ENCODE measurements around the gene DHX29. TPM values are rescaled to one million over a fixed set of nuclear protein-coding genes. Genes with fewer than 3 reads are reported as not detected.
A peak's percentile ranks its signal among the peaks of the same experiment; 100 is the strongest.

The DHX29 gene
- total RNA-seq, 4 donors from 2014 or later, result 22.9 to 28.5 (median 27.5) TPM

DNA sequence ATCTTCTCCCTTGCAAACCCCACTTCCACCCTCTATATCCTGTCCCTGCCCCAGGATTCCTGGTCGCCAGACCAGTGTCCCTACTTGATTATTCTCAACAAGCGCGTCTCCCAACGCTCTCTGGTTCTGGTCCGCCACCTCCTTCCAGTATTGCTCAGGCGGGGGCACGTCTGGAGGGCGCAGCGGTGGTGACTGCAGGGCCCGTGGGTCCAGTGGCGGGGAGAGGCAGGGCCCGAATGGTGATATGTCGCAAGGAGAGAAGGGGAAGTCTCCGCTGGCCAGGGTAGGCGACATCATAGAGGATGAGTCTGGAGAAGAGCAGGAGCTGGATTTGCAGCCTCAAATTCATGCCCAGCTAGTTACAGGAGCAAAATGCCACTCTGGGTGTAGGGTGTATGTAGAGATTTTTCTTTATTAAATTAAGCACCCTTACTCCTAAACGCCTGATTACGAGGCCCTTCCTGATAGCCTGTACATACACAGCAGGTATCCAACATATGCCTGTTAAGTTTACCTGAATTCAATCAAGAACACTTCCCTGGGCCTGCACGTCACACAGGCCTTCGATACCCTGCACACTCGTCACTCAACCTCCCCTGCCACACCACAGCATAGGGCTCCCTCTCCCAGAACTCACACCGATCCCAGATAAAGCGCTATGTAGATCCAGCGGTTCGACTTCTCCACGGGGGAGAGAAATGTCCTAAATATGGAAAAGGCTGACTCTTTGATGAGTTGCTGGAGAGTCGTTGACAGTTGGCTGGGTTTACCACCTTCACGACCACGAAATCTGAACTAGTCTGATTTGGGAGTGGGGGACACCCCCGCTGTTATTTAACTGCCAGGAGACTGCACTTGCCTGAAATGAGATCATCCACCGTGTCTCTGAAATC, 85.2 kb downstream of the DHX29 start:
- no peaks in the 10 kb centered on the region for H3K36me3 ChIP-seq
- no peak for DNase-seq (ENCODE audit: low spot score in 2 of 2)
- TF ChIP-seq EP300 (IDR thresholded peaks at IDR 0.05) (no peak), POLR2A (IDR thresholded peaks at IDR 0.05) (no peak), CTCF (IDR thresholded peaks at IDR 0.05) (no peak)
- 17 to 22% methylated on average over 30 of the region's 30 CpGs for WGBS, 2 donors
- peaks cover 0 to 36% (median 13%) of the 10 kb centered on the region in 4 donors for H3K4me1 ChIP-seq
- no peak overlapping the region for H3K4me3 ChIP-seq
- no peak overlapping the region for H3K27ac ChIP-seq
- H3K9me3 ChIP-seq, result no peaks in the 10 kb centered on the region
- H3K27me3 ChIP-seq, result peaks cover 0 to 97% of the 10 kb centered on the region in 2 donors

DNA sequence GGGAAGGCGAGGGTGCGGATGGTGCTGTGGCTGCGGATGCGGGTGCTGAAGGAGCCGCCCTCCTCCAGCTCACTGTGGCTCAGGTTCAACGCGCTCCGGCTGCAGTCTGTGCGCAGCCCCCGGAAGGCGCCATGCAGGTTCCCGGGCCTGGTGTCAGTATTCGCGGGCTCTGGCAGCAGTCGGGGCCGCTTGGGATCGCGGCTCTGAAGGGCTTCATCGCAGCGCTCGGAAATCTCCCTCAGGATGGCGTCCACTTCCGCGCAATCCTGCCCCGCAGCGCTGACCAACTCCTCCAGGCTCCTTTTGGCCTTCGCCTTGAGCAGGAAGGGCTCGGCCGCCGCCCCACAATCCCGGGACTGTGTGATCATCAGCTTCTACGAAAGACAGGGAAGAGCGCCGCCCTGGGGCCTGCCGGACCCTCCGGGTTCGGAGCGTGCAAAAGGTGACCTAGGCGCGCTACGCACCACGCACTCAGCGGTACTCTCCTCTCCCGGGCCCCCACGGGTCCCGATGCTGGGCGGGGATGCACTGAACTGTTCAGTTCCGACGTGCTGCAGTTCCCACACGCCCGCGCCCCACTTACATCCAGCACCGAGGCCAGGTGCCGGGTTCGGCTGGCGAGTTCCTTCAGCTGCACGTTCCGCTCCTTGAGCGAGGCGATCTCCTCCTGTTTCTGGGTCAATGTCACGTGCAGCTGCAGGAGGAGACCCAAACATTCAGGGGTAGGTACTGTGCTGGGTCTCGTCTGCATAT, 86.9 kb downstream of the DHX29 start:
- DNase-seq (ENCODE audit: low spot score in 2 of 2), result no peak
- Histone ChIP-seq H3K27ac (no peak overlapping the region), H3K27me3 (peaks cover 0 to 86% of the 10 kb centered on the region in 2 donors), H3K9me3 (no peaks in the 10 kb centered on the region), H3K4me1 (peaks cover 0 to 23% (median 4%) of the 10 kb centered on the region in 4 donors), H3K4me3 (peak overlapping the region in 3 of 4 donors; percentile 24 to 34 (median 31)), H3K36me3 (no peaks in the 10 kb centered on the region)
- TF ChIP-seq EP300 (IDR thresholded peaks at IDR 0.05) (no peak), POLR2A (IDR thresholded peaks at IDR 0.05) (no peak), CTCF (IDR thresholded peaks at IDR 0.05) (no peak)
- 3 to 9% methylated on average over 24 to 40 of the region's 62 CpGs for WGBS, 2 donors

DNA sequence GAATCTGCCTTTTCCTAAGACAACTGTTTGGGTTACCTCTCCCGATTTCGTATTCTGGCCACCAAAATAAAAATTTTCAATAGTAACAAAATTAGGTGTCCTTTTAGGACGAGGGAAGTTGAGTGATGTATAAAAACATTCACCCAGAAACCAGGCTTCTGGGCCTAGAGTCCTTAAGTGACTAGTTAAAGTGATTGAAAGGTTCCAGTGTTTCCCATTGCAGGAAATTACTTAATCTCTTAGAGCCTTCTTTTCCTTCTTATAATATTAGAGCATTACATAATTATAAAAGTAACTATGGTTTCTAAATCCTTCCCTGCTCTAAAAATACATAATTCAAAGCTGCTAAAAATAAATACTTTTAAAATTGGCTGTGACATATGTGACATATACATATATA, 87.7 kb downstream of the DHX29 start:
- Histone ChIP-seq H3K27ac (no peak overlapping the region), H3K36me3 (no peaks in the 10 kb centered on the region), H3K9me3 (no peaks in the 10 kb centered on the region), H3K4me3 (no peak overlapping the region), H3K27me3 (peaks cover 0 to 77% of the 10 kb centered on the region in 2 donors), H3K4me1 (peaks cover 0 to 23% (median 4%) of the 10 kb centered on the region in 4 donors)
- WGBS, 2 donors, result 95% methylated on average over 3 of the region's 3 CpGs
- no peak for TF ChIP-seq EP300 (IDR thresholded peaks at IDR 0.05)
- no peak for TF ChIP-seq POLR2A (IDR thresholded peaks at IDR 0.05)
- TF ChIP-seq CTCF (IDR thresholded peaks at IDR 0.05), result no peak
- no peak for DNase-seq (ENCODE audit: low spot score in 2 of 2)

DNA sequence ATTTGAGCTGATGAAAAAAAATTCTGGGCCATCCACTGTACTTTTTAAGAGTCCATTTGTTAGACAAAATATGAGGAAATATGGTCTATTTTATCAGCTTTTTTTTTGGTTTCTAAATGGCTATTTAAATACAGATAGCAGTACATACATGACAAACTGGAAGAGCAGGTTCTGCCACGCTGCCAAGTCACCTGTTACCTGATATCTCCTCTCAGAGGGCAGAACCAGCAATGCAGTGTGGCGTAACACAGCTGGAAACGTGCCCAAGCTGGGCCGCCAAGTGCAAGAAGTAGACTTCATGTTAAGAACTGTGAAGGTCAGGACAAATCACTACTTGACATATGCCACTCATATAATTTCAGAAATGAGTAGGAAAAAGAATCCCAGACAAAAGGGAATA, 88.5 kb downstream of the DHX29 start:
- WGBS, 2 donors, result 58 to 82% methylated on average over 4 of the region's 4 CpGs
- H3K4me1 ChIP-seq, result peaks cover 0 to 23% (median 4%) of the 10 kb centered on the region in 4 donors
- DNase-seq (ENCODE audit: low spot score in 2 of 2), result no peak
- H3K27ac ChIP-seq, result no peak overlapping the region
- peaks cover 0 to 69% of the 10 kb centered on the region in 2 donors for H3K27me3 ChIP-seq
- no peaks in the 10 kb centered on the region for H3K36me3 ChIP-seq
- H3K9me3 ChIP-seq, result no peaks in the 10 kb centered on the region
- TF ChIP-seq EP300 (IDR thresholded peaks at IDR 0.05) (no peak), POLR2A (IDR thresholded peaks at IDR 0.05) (no peak), CTCF (IDR thresholded peaks at IDR 0.05) (no peak)
- no peak overlapping the region for H3K4me3 ChIP-seq
